MM.1S (cell line): Measurements from ENCODE around the gene FAM184A.

Experiments
- CTCF ChIP-seq: fragments of 300-600 bp; sonication (generic); IDR thresholded peaks from 2 replicates; pipeline ENCODE4 v1.5.1; 2016; ENCODE audit warnings: antibody characterized with exemption, low read length, mixed read lengths
- EZH2 ChIP-seq: fragments of 300-600 bp; sonication (generic); optimal IDR thresholded peaks from 2 replicates; pipeline ENCODE3; 2017; ENCODE audit warnings: low read depth, mild to moderate bottlenecking, antibody characterized with exemption, low read length, mixed read lengths
- EZH2phosphoT487 ChIP-seq: fragments of 300-600 bp; sonication (generic); IDR thresholded peaks from 2 replicates; pipeline ENCODE4 v1.6.1; 2018; ENCODE audit warnings: antibody characterized with exemption, low read length

- TF ChIP-seq CTCF (no peak), EZH2 (no peak), EZH2phosphoT487 (no peak)
Observed at GRCh38 chr6:119026822-119027221, 51.6 kb downstream of the FAM184A start.
